WI38 (cell line): ENCODE results near the gene PDZRN3.

Source experiments
- H3K4me3 ChIP-seq: 2 replicates; pipeline ENCODE4 v1.5.1; 2011; ENCODE audit warnings: low read depth, mild to moderate bottlenecking, control low read depth, low read length
- TF ChIP-seq, protein P1 (sequence below): IDR thresholded peaks from 2 replicates; pipeline ENCODE4 v1.5.1; 2012; ENCODE audit warnings: low read depth, mild to moderate bottlenecking, control low read depth, low read length

The PDZRN3 gene

DNA sequence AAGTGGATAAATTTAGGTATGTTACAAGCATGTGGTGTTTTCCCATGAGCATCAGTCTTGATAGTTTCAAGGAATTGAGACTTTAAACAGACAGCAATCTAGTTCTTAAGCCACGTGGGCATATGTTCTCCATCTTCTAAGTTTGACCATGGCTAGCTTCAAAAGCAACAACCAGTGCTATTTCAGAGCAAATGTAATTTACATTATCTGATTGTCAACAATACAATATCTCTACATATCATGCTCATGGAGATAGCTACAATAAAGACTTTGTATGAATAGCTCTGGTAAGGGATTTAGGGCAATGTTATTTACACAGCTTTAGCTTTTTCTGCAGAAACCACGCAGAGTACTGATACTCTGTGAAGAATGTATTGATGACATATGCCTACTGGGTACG lies 38.8 kb upstream of the PDZRN3 start:
- TF ChIP-seq, protein P1, sequence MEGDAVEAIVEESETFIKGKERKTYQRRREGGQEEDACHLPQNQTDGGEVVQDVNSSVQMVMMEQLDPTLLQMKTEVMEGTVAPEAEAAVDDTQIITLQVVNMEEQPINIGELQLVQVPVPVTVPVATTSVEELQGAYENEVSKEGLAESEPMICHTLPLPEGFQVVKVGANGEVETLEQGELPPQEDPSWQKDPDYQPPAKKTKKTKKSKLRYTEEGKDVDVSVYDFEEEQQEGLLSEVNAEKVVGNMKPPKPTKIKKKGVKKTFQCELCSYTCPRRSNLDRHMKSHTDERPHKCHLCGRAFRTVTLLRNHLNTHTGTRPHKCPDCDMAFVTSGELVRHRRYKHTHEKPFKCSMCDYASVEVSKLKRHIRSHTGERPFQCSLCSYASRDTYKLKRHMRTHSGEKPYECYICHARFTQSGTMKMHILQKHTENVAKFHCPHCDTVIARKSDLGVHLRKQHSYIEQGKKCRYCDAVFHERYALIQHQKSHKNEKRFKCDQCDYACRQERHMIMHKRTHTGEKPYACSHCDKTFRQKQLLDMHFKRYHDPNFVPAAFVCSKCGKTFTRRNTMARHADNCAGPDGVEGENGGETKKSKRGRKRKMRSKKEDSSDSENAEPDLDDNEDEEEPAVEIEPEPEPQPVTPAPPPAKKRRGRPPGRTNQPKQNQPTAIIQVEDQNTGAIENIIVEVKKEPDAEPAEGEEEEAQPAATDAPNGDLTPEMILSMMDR, result no peak
- no peak overlapping the region for H3K4me3 ChIP-seq

DNA sequence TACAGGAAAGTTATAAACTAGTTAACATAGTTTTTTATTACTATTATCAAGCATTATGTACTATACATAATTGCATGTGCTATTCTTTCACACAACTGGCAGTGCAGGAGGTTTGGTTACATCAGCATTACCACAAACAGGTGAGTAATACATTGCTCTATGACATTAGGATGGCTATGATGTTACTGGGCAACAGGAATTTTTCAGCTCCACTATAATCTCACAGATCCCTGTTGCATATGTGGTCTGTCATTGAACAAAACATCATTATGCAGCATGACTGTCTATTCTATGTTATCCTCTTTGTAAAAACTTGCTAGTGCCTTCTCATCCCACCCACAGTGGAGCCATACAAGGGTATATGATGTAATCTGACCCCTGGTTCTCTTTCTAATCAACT lies 36.5 kb upstream of the PDZRN3 start:
- H3K4me3 ChIP-seq, result no peak overlapping the region
- TF ChIP-seq, protein P1, result no peak

DNA sequence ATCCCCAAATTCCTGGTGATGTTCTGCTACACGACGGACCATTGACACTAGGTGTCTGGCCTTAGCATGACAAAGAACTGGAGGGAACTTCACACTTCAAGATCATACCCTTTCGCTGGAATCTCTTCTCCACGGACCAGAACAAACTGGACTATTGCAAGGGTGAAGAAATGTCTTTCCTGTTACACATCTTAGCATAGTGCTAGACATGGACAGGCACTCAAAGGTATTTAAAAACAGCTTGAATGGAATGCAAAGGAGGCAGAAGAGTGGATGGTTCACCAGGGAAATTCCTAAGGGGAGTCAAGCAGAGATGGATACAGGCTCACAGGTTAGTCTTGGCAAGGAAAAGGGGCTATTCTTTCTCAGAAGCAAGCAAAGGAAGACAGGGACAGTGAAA lies 33.5 kb upstream of the PDZRN3 start:
- TF ChIP-seq, protein P1, result no peak

DNA sequence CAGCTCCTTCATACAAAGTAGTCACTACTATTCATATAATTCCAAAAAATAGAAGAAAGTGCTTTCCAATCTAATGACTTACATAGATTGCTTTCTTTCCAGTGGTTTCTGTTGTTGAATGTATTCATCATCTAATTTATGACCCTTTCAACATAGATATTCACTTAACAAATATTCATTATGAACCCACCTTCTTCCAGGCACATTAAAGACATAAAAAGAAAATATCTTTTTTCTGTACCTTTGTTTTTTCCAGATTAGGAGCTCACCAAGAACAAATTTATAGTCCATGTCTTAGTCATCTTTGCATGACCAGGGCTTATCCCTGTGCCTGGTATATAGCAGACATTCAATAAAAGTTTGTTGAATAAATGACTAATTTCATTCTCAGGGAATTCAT lies 32.4 kb upstream of the PDZRN3 start:
- H3K4me3 ChIP-seq, result no peak overlapping the region
- TF ChIP-seq, protein P1, result no peak

More for the DNA sequence above, 33.5 kb upstream of the PDZRN3 start:
- H3K4me3 ChIP-seq, result no peak overlapping the region

DNA sequence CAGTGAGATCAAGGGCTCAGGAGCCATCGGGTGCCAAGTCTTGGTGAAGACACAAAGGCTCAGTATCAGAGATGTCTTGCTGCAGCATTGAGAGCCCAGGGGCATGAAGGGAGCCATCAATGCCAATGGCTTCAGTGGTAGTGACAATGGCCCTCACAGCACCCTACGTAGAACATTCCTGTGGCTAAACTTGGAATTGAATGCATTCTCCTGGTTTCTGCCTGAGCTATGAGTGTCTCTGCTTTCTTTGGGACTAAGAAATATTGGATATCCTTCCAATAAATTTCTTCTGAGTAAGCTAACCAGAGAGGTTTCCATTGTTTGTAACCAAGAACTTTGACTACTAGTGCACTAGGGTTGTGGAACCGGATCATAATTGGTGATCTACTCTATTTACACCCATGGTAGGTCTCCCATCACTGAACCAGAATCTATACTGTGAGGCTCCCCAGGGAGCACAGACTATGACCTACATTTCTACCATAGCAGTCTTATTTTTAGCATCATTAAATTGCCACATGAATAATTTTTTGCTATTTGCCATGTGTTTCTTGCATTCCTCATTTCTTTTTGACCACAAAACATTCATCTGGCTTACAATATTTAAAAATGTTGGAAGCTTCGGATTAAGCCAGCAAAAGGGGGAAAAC lies 31.6 kb upstream of the PDZRN3 start:
- no peak overlapping the region for H3K4me3 ChIP-seq
- TF ChIP-seq, protein P1, result no peak

DNA sequence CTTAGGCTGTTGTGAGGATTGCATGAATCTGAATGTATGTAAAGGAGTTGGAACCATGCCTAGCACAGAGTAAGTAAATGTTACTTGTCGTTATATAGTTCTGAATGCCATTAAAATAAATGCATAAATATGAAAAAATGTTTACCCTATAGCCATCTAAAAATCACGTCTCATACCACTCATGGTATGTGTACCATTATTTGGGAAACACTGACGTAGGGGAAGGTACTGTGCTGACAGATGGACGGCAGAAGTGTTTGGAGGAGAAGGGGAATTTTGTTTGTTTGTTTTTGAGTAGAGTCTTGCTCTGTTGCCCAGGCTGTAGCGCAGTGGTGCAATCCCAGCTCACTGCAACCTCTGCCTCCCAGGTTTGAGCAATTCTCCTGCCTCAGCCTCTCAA lies 30.5 kb upstream of the PDZRN3 start:
- TF ChIP-seq, protein P1, result no peak
- no peak overlapping the region for H3K4me3 ChIP-seq

DNA sequence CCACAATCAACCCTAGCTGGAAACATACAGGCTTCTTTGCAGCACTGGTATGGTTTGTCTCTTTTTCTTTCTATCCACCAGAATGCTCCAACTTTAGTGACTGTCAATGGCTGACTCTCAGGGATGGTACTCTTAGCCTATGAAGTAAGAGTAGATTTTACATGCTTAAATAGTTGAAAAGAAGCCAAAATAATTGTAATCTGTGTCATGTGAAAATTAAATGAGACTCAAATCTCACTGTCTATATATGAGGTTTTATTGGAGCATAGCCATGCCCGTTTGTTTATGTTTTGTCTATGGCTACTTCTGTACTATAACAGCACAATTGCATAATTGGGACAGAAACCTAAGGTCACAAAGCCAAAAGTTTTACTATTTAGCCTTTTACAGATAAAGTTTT lies 29.1 kb upstream of the PDZRN3 start:
- H3K4me3 ChIP-seq, result no peak overlapping the region
- TF ChIP-seq, protein P1, result no peak
